Esophagus (tissue), 2 donors: Measurements from ENCODE around the gene ZNF732. TPM values are rescaled to one million over a fixed set of nuclear protein-coding genes. Genes with fewer than 3 reads are reported as not detected.
A peak's percentile ranks its signal among the peaks of the same experiment; 100 is the strongest.
"Not testable (repeated sequence)": the region's sequence is repeated elsewhere in the genome, so short reads cannot be mapped to it uniquely, and the experiment has no call there.

ENCODE experiments used
- H3K27ac ChIP-seq, 2 donors: one replicate each; pipeline ENCODE4 v1.5.1; 2013; ENCODE audit warnings: low read depth in 2 of 2, mild to moderate bottlenecking in 2 of 2, inconsistent platforms in 1 of 2, low read length in 1 of 2, moderate library complexity in 1 of 2
- H3K27me3 ChIP-seq, 2 donors: one replicate each; pipeline ENCODE4 v1.6.1; 2013; ENCODE audit warnings: low read length in 2 of 2, control low read depth in 1 of 2, mild to moderate bottlenecking in 1 of 2; ENCODE audit not compliant: insufficient read depth in 2 of 2, control insufficient read depth in 1 of 2
- H3K36me3 ChIP-seq, 2 donors: one replicate each; pipeline ENCODE4 v1.6.1; 2013; ENCODE audit warnings: low read length in 1 of 2; ENCODE audit not compliant: control insufficient read depth in 2 of 2, insufficient read depth in 2 of 2
- H3K4me1 ChIP-seq, 2 donors: one replicate each; pipeline ENCODE4 v1.6.1; 2013; ENCODE audit warnings: low read length in 1 of 2; ENCODE audit not compliant: control insufficient read depth in 2 of 2, insufficient read depth in 2 of 2
- H3K4me3 ChIP-seq, 2 donors: one replicate each; pipeline ENCODE4 v1.5.1; 2013; ENCODE audit warnings: low read length in 2 of 2, mild to moderate bottlenecking in 2 of 2, low read depth in 1 of 2, moderate library complexity in 1 of 2
- H3K9me3 ChIP-seq, 2 donors: one replicate each; pipeline ENCODE4 v1.6.1; 2013; ENCODE audit warnings: mild to moderate bottlenecking in 2 of 2, low read depth in 1 of 2, low read length in 1 of 2, moderate library complexity in 1 of 2; ENCODE audit not compliant: control insufficient read depth in 2 of 2, insufficient read depth in 1 of 2
- WGBS, 2 donors: extraction: QIAGEN DNeasy Blood & Tissue Kit; methylation state at CpG; one replicate each; pipeline ENCODE4 v1.1.7; 2013; 5-methylcytosine and 5-hydroxymethylcytosine counted together
- polyA plus RNA-seq, 2 donors: library from polyadenylated mRNA; stranded (reverse); fragments of 200-250 nt; gene quantifications; one replicate each; pipeline ENCODE4 v1.2.3, GENCODE V29; 2013
- donor health status: healthy with polysubstance abuse.
- donor health status: Bipolar disorder and iron deficiency.

ZNF732 gene
- polyA plus RNA-seq, 2 donors = 0.21 to 0.45 TPM

GRCh38 chr4:259240-259639, 46.0 kb downstream of the ZNF732 start:
- H3K36me3 ChIP-seq, H3K4me3 ChIP-seq, H3K27ac ChIP-seq, H3K4me1 ChIP-seq, H3K27me3 ChIP-seq: not testable (repeated sequence)
- WGBS, 2 donors = 66 to 81% methylated on average over 11 of the region's 11 CpGs
- H3K9me3 ChIP-seq = peaks cover 11 to 17% of the 10 kb centered on the region in 2 donors

GRCh38 chr4:256492-256891, 48.8 kb downstream of the ZNF732 start:
- WGBS, 2 donors = 89 to 96% methylated on average over 13 of the region's 13 CpGs
- H3K4me1 ChIP-seq = no peaks in the 10 kb centered on the region
- H3K36me3 ChIP-seq = no peaks in the 10 kb centered on the region
- H3K27ac ChIP-seq = no peak overlapping the region
- H3K4me3 ChIP-seq = no peak overlapping the region
- H3K27me3 ChIP-seq = no peaks in the 10 kb centered on the region
- H3K9me3 ChIP-seq = peaks cover 8 to 12% of the 10 kb centered on the region in 2 donors

- no peaks in the 10 kb centered on the region for H3K27me3 ChIP-seq
- no peak overlapping the region for H3K27ac ChIP-seq
- WGBS, 2 donors = 82 to 88% methylated on average over 5 of the region's 5 CpGs
- no peaks in the 10 kb centered on the region for H3K36me3 ChIP-seq
- H3K9me3 ChIP-seq = peaks cover 6 to 7% of the 10 kb centered on the region in 2 donors
- H3K4me3 ChIP-seq = no peak overlapping the region
- no peaks in the 10 kb centered on the region for H3K4me1 ChIP-seq
Measured at GRCh38 chr4:253936-254756, 51.1 kb downstream of the ZNF732 start.

- H3K27ac ChIP-seq = no peak overlapping the region
- 94 to 95% methylated on average over 2 of the region's 2 CpGs for WGBS, 2 donors
Measured at GRCh38 chr4:252065-252601, 53.1 kb downstream of the ZNF732 start.

GRCh38 chr4:244471-244870, 60.8 kb downstream of the ZNF732 start:
- 32 to 42% methylated on average over 7 of the region's 7 CpGs for WGBS, 2 donors
- Histone ChIP-seq H3K4me3 (no peak overlapping the region), H3K27me3 (no peaks in the 10 kb centered on the region), H3K9me3 (peaks cover 0 to 3% of the 10 kb centered on the region in 2 donors), H3K27ac (no peak overlapping the region), H3K36me3 (no peaks in the 10 kb centered on the region), H3K4me1 (no peaks in the 10 kb centered on the region)

More at GRCh38 chr4:252065-252601, 53.1 kb downstream of the ZNF732 start:
- Histone ChIP-seq H3K36me3 (no peaks in the 10 kb centered on the region), H3K9me3 (peaks cover 7 to 8% of the 10 kb centered on the region in 2 donors), H3K4me3 (no peak overlapping the region), H3K4me1 (no peaks in the 10 kb centered on the region), H3K27me3 (no peaks in the 10 kb centered on the region)

GRCh38 chr4:243426-243825, 61.8 kb downstream of the ZNF732 start:
- Histone ChIP-seq H3K36me3 (no peaks in the 10 kb centered on the region), H3K4me3 (no peak overlapping the region), H3K27me3 (no peaks in the 10 kb centered on the region), H3K9me3 (no peaks in the 10 kb centered on the region), H3K4me1 (no peaks in the 10 kb centered on the region), H3K27ac (no peak overlapping the region)
- WGBS, 2 donors = 65 to 70% methylated on average over 5 of the region's 5 CpGs

- Histone ChIP-seq H3K4me1 (no peaks in the 10 kb centered on the region), H3K27me3 (no peaks in the 10 kb centered on the region), H3K27ac (peak overlapping the region in 1 of 2 donors; percentile 10), H3K36me3 (no peaks in the 10 kb centered on the region), H3K4me3 (peak overlapping the region; percentile 40 to 58), H3K9me3 (no peaks in the 10 kb centered on the region)
- WGBS, 2 donors = 27 to 43% methylated on average over 15 of the region's 15 CpGs
Measured at GRCh38 chr4:242121-242848, 63.0 kb downstream of the ZNF732 start.

GRCh38 chr4:241411-241810, 63.9 kb downstream of the ZNF732 start:
- not testable (repeated sequence) for H3K36me3 ChIP-seq, H3K27me3 ChIP-seq, H3K4me1 ChIP-seq, H3K27ac ChIP-seq, H3K4me3 ChIP-seq, H3K9me3 ChIP-seq
- WGBS, 2 donors = 69 to 77% methylated on average over 7 of the region's 7 CpGs

GRCh38 chr4:236028-236427, 69.2 kb downstream of the ZNF732 start:
- Histone ChIP-seq H3K27ac (no peak overlapping the region), H3K4me1 (no peaks in the 10 kb centered on the region), H3K9me3 (no peaks in the 10 kb centered on the region), H3K4me3 (no peak overlapping the region), H3K27me3 (no peaks in the 10 kb centered on the region), H3K36me3 (no peaks in the 10 kb centered on the region)
- WGBS, 2 donors = 94 to 96% methylated on average over 2 of the region's 2 CpGs
